ENCODE measurements around the gene POLE.

Gene POLE

DNA sequence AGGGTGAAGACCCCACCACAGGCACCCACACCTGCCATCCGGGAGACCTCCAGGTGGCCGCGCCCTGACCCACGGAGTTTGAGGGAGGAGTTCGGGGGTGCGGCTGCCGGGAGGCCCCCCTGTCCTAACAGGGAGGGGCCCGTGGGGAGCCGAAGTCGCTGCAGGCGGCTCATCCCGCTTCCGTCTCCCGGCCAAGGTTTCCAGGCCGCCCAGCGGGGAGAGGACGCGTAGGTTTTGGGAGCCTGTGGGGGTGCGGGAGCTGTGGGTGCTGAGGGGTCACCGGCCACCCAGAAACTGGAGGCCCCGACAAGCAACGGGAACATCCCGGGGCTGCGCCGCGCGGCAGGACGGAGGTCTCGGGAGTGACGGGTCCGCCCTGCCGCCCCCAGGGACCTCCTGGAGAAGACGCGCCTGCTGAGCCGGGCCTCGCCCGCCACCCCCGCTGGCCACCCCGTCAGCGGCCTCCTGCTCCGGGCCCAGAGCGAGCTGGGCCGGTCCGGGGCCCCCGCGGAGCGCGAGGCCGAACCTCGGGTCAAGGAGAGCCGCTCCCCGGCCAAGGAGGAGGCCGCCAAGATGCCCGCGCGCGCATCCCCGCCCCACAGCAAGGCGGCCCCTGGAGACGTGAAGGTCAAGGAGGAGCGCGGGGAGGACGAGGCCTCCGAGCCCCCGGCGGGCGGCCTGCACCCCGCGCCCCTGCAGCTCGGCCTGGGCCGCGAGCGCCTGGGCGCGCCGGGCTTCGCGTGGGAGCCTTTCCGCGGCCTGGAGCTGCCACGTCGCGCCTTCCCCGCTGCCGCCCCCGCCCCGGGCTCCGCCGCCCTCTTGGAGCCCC, 104.3 kb downstream of the POLE start:
- Histone ChIP-seq H3K79me2 (ENCODE audit: insufficient read depth, low read length) (no peaks in the 10 kb centered on the region), H4K20me1 (ENCODE audit: insufficient read depth, low read length, poor library complexity, severe bottlenecking) (peaks cover 3% of the 10 kb centered on the region), H2AFZ (ENCODE audit: low read length) (no peak overlapping the region), H3K9me2 (replicated peaks; ENCODE audit: low read depth, low read length) (no peaks in the 10 kb centered on the region), H3K4me3 (ENCODE audit: low read length, poor library complexity, severe bottlenecking) (no peak overlapping the region), H3K4me2 (ENCODE audit: low read depth, low read length, poor library complexity, severe bottlenecking) (no peak overlapping the region), H3F3A (ENCODE audit: low read depth) (no peaks in the 10 kb centered on the region), H3K9ac (ENCODE audit: low read depth, low read length, poor library complexity, severe bottlenecking) (no peak overlapping the region), H3K4me1 (ENCODE audit: insufficient read depth, low read length, poor library complexity, severe bottlenecking) (no peaks in the 10 kb centered on the region), H3K27me3 (ENCODE audit: insufficient read depth, low read length, poor library complexity, severe bottlenecking) (no peaks in the 10 kb centered on the region), H3K9me3 (ENCODE audit: insufficient read depth, low read depth, low read length) (no peaks in the 10 kb centered on the region), H3K36me3 (ENCODE audit: insufficient read depth, low read length) (peaks cover 21% of the 10 kb centered on the region; the same call in 1 of the 2 replicates)
- no peak for TF ChIP-seq EZH2phosphoT487 (IDR thresholded peaks at IDR 0.05; ENCODE audit: borderline replicate concordance)
- TF ChIP-seq, protein P1, sequence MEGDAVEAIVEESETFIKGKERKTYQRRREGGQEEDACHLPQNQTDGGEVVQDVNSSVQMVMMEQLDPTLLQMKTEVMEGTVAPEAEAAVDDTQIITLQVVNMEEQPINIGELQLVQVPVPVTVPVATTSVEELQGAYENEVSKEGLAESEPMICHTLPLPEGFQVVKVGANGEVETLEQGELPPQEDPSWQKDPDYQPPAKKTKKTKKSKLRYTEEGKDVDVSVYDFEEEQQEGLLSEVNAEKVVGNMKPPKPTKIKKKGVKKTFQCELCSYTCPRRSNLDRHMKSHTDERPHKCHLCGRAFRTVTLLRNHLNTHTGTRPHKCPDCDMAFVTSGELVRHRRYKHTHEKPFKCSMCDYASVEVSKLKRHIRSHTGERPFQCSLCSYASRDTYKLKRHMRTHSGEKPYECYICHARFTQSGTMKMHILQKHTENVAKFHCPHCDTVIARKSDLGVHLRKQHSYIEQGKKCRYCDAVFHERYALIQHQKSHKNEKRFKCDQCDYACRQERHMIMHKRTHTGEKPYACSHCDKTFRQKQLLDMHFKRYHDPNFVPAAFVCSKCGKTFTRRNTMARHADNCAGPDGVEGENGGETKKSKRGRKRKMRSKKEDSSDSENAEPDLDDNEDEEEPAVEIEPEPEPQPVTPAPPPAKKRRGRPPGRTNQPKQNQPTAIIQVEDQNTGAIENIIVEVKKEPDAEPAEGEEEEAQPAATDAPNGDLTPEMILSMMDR (conservative IDR thresholded peaks at IDR 0.05; ENCODE audit: low read length) = no peak

DNA sequence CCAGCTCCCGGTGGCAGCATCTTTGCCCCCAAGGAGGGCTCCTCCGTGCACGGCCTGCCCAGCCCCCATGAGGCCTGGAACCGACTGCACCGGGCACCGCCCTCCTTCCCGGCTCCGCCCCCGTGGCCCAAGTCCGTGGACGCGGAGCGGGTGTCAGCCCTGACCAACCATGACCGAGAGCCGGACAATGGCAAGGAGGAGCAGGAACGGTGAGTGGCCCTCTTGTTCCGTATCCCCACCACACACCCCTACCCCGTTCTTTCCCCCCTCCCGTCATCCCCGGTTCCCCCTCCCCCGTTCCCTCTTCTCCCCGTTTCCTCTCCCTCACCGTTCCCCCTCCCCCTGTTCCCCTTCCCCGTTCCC, 105.1 kb downstream of the POLE start:
- TF ChIP-seq, protein P1 (conservative IDR thresholded peaks at IDR 0.05; ENCODE audit: low read length) = no peak
- no peak for TF ChIP-seq EZH2phosphoT487 (IDR thresholded peaks at IDR 0.05; ENCODE audit: borderline replicate concordance)
- Histone ChIP-seq H3F3A (ENCODE audit: low read depth) (no peaks in the 10 kb centered on the region), H3K4me3 (ENCODE audit: low read length, poor library complexity, severe bottlenecking) (no peak overlapping the region), H3K27me3 (ENCODE audit: insufficient read depth, low read length, poor library complexity, severe bottlenecking) (no peaks in the 10 kb centered on the region), H3K4me2 (ENCODE audit: low read depth, low read length, poor library complexity, severe bottlenecking) (no peak overlapping the region), H2AFZ (ENCODE audit: low read length) (no peak overlapping the region), H4K20me1 (ENCODE audit: insufficient read depth, low read length, poor library complexity, severe bottlenecking) (peaks cover 3% of the 10 kb centered on the region), H3K9me2 (replicated peaks; ENCODE audit: low read depth, low read length) (no peaks in the 10 kb centered on the region), H3K9ac (ENCODE audit: low read depth, low read length, poor library complexity, severe bottlenecking) (no peak overlapping the region), H3K4me1 (ENCODE audit: insufficient read depth, low read length, poor library complexity, severe bottlenecking) (no peaks in the 10 kb centered on the region), H3K9me3 (ENCODE audit: insufficient read depth, low read depth, low read length) (no peaks in the 10 kb centered on the region), H3K79me2 (ENCODE audit: insufficient read depth, low read length) (no peaks in the 10 kb centered on the region), H3K36me3 (ENCODE audit: insufficient read depth, low read length) (peaks cover 28% of the 10 kb centered on the region; the same call in 1 of the 2 replicates)

DNA sequence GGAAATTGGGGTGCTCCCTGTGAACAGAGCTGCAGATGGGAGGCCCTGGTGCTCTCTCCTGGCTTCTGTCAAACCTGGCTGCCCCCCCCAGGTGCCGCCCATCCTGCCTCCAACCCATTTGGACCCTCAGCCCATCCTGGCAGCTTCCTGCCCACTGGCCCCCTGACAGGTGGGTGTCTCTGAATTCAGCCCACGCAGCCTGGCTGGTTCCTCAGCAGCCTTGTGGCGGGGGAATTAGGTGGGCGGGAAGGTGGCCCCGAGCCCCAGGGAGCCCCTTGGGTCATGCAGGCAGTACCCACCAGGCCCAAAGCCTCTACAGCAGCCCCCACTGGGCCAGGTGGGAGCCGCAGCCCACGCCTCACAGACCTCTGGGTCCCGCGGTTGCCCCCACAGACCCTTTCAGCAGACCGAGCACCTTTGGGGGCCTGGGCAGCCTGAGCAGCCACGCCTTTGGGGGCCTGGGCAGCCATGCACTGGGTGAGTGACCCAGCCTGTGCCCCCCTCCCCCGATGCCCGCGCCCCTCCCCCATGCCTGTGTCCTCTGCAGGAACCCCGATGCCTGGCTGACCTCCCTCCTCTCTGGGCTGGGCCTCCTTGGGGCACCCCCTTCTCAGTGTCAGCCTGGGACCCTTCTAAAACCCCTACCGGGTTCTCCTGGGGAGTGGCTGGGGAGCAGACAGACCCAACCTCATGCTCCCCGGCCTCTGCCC, 105.6 kb downstream of the POLE start:
- Histone ChIP-seq H3K79me2 (ENCODE audit: insufficient read depth, low read length) (no peaks in the 10 kb centered on the region), H3K27me3 (ENCODE audit: insufficient read depth, low read length, poor library complexity, severe bottlenecking) (no peaks in the 10 kb centered on the region), H2AFZ (ENCODE audit: low read length) (no peak overlapping the region), H3K9me3 (ENCODE audit: insufficient read depth, low read depth, low read length) (no peaks in the 10 kb centered on the region), H3K9me2 (replicated peaks; ENCODE audit: low read depth, low read length) (no peaks in the 10 kb centered on the region), H3K4me2 (ENCODE audit: low read depth, low read length, poor library complexity, severe bottlenecking) (no peak overlapping the region), H4K20me1 (ENCODE audit: insufficient read depth, low read length, poor library complexity, severe bottlenecking) (peaks cover 3% of the 10 kb centered on the region), H3K9ac (ENCODE audit: low read depth, low read length, poor library complexity, severe bottlenecking) (no peak overlapping the region), H3K4me1 (ENCODE audit: insufficient read depth, low read length, poor library complexity, severe bottlenecking) (no peaks in the 10 kb centered on the region), H3F3A (ENCODE audit: low read depth) (no peaks in the 10 kb centered on the region), H3K36me3 (ENCODE audit: insufficient read depth, low read length) (peaks cover 34% of the 10 kb centered on the region; the same call in 1 of the 2 replicates), H3K4me3 (ENCODE audit: low read length, poor library complexity, severe bottlenecking) (no peak overlapping the region)
- TF ChIP-seq, protein P1 (conservative IDR thresholded peaks at IDR 0.05; ENCODE audit: low read length) = no peak
- TF ChIP-seq EZH2phosphoT487 (IDR thresholded peaks at IDR 0.05; ENCODE audit: borderline replicate concordance) = no peak
